Liver (tissue), 3 donors: ENCODE measurements around the gene PRTFDC1.

Experiments
- EGR1 ChIP-seq, 2 donors: IDR thresholded peaks; 2 replicates each; pipeline ENCODE4 v1.6.1; 2016 to 2018; ENCODE audit warnings: antibody characterized with exemption in 2 of 2, low read depth in 2 of 2
- GABPA ChIP-seq, 2 donors: IDR thresholded peaks in 1 of 2; conservative IDR thresholded peaks in 1 of 2; 2 replicates each; pipeline ENCODE4 v1.6.1; 2016; ENCODE audit warnings: antibody characterized with exemption in 2 of 2, mild to moderate bottlenecking in 1 of 2, moderate library complexity in 1 of 2
- HNF4G ChIP-seq: IDR thresholded peaks from 2 replicates; pipeline ENCODE4 v1.6.1; 2016; ENCODE audit warnings: antibody characterized with exemption
- JUND ChIP-seq, 2 donors: IDR thresholded peaks; 2 replicates each; pipeline ENCODE4 v1.6.1; 2016; ENCODE audit warnings: antibody characterized with exemption in 2 of 2
- RAD21 ChIP-seq, 2 donors: IDR thresholded peaks; 2 replicates each; pipeline ENCODE4 v1.6.1; 2016; ENCODE audit warnings: antibody characterized with exemption in 2 of 2, mild to moderate bottlenecking in 2 of 2
- TAF1 ChIP-seq: conservative IDR thresholded peaks from 2 replicates; pipeline ENCODE4 v1.6.1; 2016; ENCODE audit warnings: antibody characterized with exemption, mild to moderate bottlenecking
- YY1 ChIP-seq: IDR thresholded peaks from 2 replicates; pipeline ENCODE4 v1.6.1; 2016; ENCODE audit warnings: antibody characterized with exemption, mild to moderate bottlenecking
- TF ChIP-seq, protein P1 (sequence below): fragments of 150-350 bp; IDR thresholded peaks from 2 replicates; pipeline ENCODE4 v1.5.1; 2017; ENCODE audit warnings: improper control_type of control experiment, low read depth, low read length; ENCODE audit not compliant: missing input control
- TF ChIP-seq, protein P2 (sequence below): IDR thresholded peaks from 2 replicates; pipeline ENCODE4 v1.6.1; 2016; ENCODE audit warnings: antibody characterized with exemption, mild to moderate bottlenecking
- TF ChIP-seq, protein P3 (sequence below): IDR thresholded peaks from 2 replicates; pipeline ENCODE4 v1.6.1; 2016; ENCODE audit warnings: antibody characterized with exemption
- TF ChIP-seq, protein P4 (sequence below): IDR thresholded peaks from 2 replicates; pipeline ENCODE4 v1.6.1; 2016; ENCODE audit warnings: antibody characterized with exemption
- donor health status: healthy.
- donor health status: healthy.

DNA sequence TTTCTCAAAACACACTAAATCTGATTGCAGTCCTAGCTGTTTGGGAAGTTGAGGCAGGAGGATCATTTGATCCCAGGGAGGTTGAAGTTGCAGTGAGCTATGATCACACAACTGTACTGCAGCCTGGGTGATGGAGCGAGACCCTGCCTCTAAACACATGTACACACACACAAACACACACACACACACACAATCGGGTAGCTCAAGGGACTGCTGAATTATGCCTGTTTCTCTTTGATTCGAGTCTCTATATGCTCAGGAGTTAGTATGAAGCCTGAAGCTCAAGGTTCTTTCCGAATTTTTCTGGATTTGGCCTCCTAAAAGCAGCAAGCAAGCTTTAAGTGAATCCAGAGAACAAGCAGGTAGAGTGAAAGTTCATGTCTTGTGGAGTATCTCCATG is 22.5 kb downstream of the PRTFDC1 start:
- TF ChIP-seq, protein P1, sequence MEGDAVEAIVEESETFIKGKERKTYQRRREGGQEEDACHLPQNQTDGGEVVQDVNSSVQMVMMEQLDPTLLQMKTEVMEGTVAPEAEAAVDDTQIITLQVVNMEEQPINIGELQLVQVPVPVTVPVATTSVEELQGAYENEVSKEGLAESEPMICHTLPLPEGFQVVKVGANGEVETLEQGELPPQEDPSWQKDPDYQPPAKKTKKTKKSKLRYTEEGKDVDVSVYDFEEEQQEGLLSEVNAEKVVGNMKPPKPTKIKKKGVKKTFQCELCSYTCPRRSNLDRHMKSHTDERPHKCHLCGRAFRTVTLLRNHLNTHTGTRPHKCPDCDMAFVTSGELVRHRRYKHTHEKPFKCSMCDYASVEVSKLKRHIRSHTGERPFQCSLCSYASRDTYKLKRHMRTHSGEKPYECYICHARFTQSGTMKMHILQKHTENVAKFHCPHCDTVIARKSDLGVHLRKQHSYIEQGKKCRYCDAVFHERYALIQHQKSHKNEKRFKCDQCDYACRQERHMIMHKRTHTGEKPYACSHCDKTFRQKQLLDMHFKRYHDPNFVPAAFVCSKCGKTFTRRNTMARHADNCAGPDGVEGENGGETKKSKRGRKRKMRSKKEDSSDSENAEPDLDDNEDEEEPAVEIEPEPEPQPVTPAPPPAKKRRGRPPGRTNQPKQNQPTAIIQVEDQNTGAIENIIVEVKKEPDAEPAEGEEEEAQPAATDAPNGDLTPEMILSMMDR = no peak
- TF ChIP-seq YY1 (no peak), JUND (IDR thresholded peaks at IDR 0.05) (no peak), EGR1 (IDR thresholded peaks at IDR 0.05; ENCODE audit: low read depth in 2 of 2) (no peak), TAF1 (no peak), RAD21 (IDR thresholded peaks at IDR 0.05) (no peak), GABPA (IDR thresholded peaks at IDR 0.05 in 1 of 2, conservative IDR thresholded peaks at IDR 0.05 in 1 of 2) (no peak), HNF4G (no peak)
- TF ChIP-seq, protein P2, sequence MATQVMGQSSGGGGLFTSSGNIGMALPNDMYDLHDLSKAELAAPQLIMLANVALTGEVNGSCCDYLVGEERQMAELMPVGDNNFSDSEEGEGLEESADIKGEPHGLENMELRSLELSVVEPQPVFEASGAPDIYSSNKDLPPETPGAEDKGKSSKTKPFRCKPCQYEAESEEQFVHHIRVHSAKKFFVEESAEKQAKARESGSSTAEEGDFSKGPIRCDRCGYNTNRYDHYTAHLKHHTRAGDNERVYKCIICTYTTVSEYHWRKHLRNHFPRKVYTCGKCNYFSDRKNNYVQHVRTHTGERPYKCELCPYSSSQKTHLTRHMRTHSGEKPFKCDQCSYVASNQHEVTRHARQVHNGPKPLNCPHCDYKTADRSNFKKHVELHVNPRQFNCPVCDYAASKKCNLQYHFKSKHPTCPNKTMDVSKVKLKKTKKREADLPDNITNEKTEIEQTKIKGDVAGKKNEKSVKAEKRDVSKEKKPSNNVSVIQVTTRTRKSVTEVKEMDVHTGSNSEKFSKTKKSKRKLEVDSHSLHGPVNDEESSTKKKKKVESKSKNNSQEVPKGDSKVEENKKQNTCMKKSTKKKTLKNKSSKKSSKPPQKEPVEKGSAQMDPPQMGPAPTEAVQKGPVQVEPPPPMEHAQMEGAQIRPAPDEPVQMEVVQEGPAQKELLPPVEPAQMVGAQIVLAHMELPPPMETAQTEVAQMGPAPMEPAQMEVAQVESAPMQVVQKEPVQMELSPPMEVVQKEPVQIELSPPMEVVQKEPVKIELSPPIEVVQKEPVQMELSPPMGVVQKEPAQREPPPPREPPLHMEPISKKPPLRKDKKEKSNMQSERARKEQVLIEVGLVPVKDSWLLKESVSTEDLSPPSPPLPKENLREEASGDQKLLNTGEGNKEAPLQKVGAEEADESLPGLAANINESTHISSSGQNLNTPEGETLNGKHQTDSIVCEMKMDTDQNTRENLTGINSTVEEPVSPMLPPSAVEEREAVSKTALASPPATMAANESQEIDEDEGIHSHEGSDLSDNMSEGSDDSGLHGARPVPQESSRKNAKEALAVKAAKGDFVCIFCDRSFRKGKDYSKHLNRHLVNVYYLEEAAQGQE = no peak
- TF ChIP-seq, protein P3, sequence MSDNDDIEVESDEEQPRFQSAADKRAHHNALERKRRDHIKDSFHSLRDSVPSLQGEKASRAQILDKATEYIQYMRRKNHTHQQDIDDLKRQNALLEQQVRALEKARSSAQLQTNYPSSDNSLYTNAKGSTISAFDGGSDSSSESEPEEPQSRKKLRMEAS = no peak
- TF ChIP-seq, protein P4, sequence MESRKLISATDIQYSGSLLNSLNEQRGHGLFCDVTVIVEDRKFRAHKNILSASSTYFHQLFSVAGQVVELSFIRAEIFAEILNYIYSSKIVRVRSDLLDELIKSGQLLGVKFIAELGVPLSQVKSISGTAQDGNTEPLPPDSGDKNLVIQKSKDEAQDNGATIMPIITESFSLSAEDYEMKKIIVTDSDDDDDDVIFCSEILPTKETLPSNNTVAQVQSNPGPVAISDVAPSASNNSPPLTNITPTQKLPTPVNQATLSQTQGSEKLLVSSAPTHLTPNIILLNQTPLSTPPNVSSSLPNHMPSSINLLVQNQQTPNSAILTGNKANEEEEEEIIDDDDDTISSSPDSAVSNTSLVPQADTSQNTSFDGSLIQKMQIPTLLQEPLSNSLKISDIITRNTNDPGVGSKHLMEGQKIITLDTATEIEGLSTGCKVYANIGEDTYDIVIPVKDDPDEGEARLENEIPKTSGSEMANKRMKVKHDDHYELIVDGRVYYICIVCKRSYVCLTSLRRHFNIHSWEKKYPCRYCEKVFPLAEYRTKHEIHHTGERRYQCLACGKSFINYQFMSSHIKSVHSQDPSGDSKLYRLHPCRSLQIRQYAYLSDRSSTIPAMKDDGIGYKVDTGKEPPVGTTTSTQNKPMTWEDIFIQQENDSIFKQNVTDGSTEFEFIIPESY = no peak
